HG02610 (cell line): ENCODE results near the gene PIK3CB.
"Not testable (repeated sequence)": the region's sequence is repeated elsewhere in the genome, so short reads cannot be mapped to it uniquely, and the experiment has no call there.

ENCODE experiments used
- ATAC-seq: cut with Tn5 transposase; IDR thresholded peaks from one replicate; pipeline ENCODE4 v1.9.1; 2021; ENCODE audit warnings: mild to moderate bottlenecking, moderate library complexity; ENCODE audit not compliant: unreplicated experiment

PIK3CB gene

GRCh38 chr3:138625707-138626365 is 208.9 kb downstream of the PIK3CB start:
- no peak for ATAC-seq

- no peak for ATAC-seq
These were observed 210.2 kb downstream of the PIK3CB start for GRCh38 chr3:138624518-138624917.

- ATAC-seq: no peak
These were observed 214.3 kb downstream of the PIK3CB start for GRCh38 chr3:138620431-138620830.

- no peak for ATAC-seq
These were observed 219.3 kb downstream of the PIK3CB start for GRCh38 chr3:138615462-138615861.

- no peak for ATAC-seq
These were observed 224.8 kb downstream of the PIK3CB start for GRCh38 chr3:138609898-138610266.

- peak; percentile 67 for ATAC-seq
These were observed 226.2 kb downstream of the PIK3CB start, which contains the start of gene FAIM for GRCh38 chr3:138608322-138609135. Gene FAIM (plus strand): TSS chr3:138608771. CDS start chr3:138619727, 10,956 bp downstream.

GRCh38 chr3:138604106-138604595 is 230.6 kb downstream of the PIK3CB start:
- not testable (repeated sequence) for ATAC-seq
